RWPE1 (cell line): Measurements from ENCODE around the gene ASIC2.
"Not testable (repeated sequence)": the region's sequence is repeated elsewhere in the genome, so short reads cannot be mapped to it uniquely, and the experiment has no call there.

Experiments
- CTCF ChIA-PET: fragments of 350-600 bp; sonication (Branson Sonifier 250); formaldehyde crosslinking; extraction: SDS; loops from one replicate; lab custom pipeline; 2021; lab: Yijun Ruan, JAX
- POLR2A ChIA-PET: fragments of 400-600 bp; formaldehyde crosslinking; extraction: SDS; loops from one replicate; lab custom pipeline; 2020; ENCODE audit warnings: antibody characterized with exemption; ENCODE audit not compliant: low non-redundant PET; lab: Yijun Ruan, JAX
- DNase-seq: peaks from one replicate; pipeline ENCODE4 v3.0.0; 2012; ENCODE audit warnings: low spot score
- H3K27ac ChIP-seq: fragments of 450-650 bp; 2 replicates; pipeline ENCODE4 v1.5.1; 2017
- CTCF ChIP-seq: fragments of 450-650 bp; conservative IDR thresholded peaks from 2 replicates; pipeline ENCODE4 v1.5.1; 2017; ENCODE audit warnings: low read depth, mild to moderate bottlenecking

ASIC2 gene

GRCh38 chr17:32980230-32980629 is 312.9 kb downstream of the ASIC2 start:
- POLR2A ChIA-PET: no interaction called here
- CTCF ChIA-PET: no interaction called here

GRCh38 chr17:32976605-32977004 is 316.5 kb downstream of the ASIC2 start:
- CTCF ChIA-PET: interaction anchor here (0.6 to 0.7 kb wide), 2 partner anchors 16 to 20 kb away, joined by 4 to 7 read pairs; no protein-coding TSS in a partner anchor
- POLR2A ChIA-PET: interaction anchor here (0.6 kb wide), 1 partner anchor 70 kb away, joined by 3 read pairs; no protein-coding TSS in a partner anchor
- TF ChIP-seq CTCF: no peak
- DNase-seq: no peak
- no peak overlapping the region for H3K27ac ChIP-seq

More at GRCh38 chr17:32980230-32980629, 312.9 kb downstream of the ASIC2 start:
- no peak overlapping the region for H3K27ac ChIP-seq
- no peak for DNase-seq
- TF ChIP-seq CTCF: no peak

- CTCF ChIA-PET: interaction anchor here (0.6 to 0.7 kb wide), 2 partner anchors 17 to 20 kb away, joined by 4 to 7 read pairs; no protein-coding TSS in a partner anchor
- H3K27ac ChIP-seq: no peak overlapping the region
- no peak for DNase-seq
- TF ChIP-seq CTCF: no peak
- POLR2A ChIA-PET: no interaction called here
These were observed 317.0 kb downstream of the ASIC2 start for GRCh38 chr17:32976131-32976530.

- no peak for DNase-seq
- POLR2A ChIA-PET: no interaction called here
- H3K27ac ChIP-seq: no peak overlapping the region
- no peak for TF ChIP-seq CTCF
- CTCF ChIA-PET: no interaction called here
These were observed 321.9 kb downstream of the ASIC2 start for GRCh38 chr17:32971171-32971570.

- DNase-seq: no peak
- CTCF ChIA-PET: no interaction called here
These were observed 322.8 kb downstream of the ASIC2 start for GRCh38 chr17:32970281-32970680.

GRCh38 chr17:32969231-32969630 is 323.9 kb downstream of the ASIC2 start:
- POLR2A ChIA-PET, H3K27ac ChIP-seq, CTCF ChIA-PET, DNase-seq: not testable (repeated sequence)

More at GRCh38 chr17:32970281-32970680, 322.8 kb downstream of the ASIC2 start:
- no peak overlapping the region for H3K27ac ChIP-seq
- POLR2A ChIA-PET: no interaction called here
- TF ChIP-seq CTCF: no peak

- no peak for DNase-seq
- no peak for TF ChIP-seq CTCF
- ChIA-PET CTCF (no interaction called here), POLR2A (no interaction called here)
- H3K27ac ChIP-seq: no peak overlapping the region
These were observed 328.6 kb downstream of the ASIC2 start for GRCh38 chr17:32964541-32964940.
